NCI-H774 (cell line): ENCODE measurements around the gene PRRC2C.
"Not testable (repeated sequence)": the region's sequence is repeated elsewhere in the genome, so short reads cannot be mapped to it uniquely, and the experiment has no call there.

ENCODE experiments used
- DNase-seq: peaks from one replicate; lab custom pipeline; 2025; lab: John Stamatoyannopoulos, UW

PRRC2C gene

GRCh38 chr1:171500803-171501202 lies 15.5 kb downstream of the PRRC2C start:
- DNase-seq = no peak

- DNase-seq = no peak
Observed at GRCh38 chr1:171501305-171502024, 16.1 kb downstream of the PRRC2C start.

GRCh38 chr1:171506525-171507304 lies 21.4 kb downstream of the PRRC2C start:
- no peak for DNase-seq

GRCh38 chr1:171507435-171507834 lies 22.1 kb downstream of the PRRC2C start:
- DNase-seq = no peak

DNA sequence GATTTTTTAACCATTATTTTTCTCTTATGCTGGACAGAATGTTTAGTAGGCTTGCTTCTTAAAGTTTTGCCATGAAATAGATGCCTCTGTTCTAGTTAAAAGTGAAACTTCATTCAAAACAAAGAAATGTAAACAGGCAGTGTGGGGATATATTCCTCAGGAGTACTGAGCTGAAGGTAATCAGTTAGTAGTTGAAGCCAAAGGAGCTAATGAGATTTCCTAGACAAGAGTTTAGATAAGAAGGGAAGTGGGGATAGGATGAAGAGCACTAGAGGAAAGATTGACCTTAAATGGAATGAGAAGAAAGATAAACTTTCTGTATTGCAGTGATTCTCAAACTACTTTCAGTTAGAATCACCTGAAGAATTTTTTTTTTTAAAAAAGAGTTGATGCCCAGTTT lies 23.9 kb downstream of the PRRC2C start:
- no peak for DNase-seq

- DNase-seq = no peak
Observed at GRCh38 chr1:171513743-171514142, 28.4 kb downstream of the PRRC2C start.

GRCh38 chr1:171515299-171515698 lies 30.0 kb downstream of the PRRC2C start:
- DNase-seq = no peak

- DNase-seq = no peak
Observed at GRCh38 chr1:171515741-171516140, 30.4 kb downstream of the PRRC2C start.

- no peak for DNase-seq
Observed at GRCh38 chr1:171521567-171521966, 36.2 kb downstream of the PRRC2C start.

DNA sequence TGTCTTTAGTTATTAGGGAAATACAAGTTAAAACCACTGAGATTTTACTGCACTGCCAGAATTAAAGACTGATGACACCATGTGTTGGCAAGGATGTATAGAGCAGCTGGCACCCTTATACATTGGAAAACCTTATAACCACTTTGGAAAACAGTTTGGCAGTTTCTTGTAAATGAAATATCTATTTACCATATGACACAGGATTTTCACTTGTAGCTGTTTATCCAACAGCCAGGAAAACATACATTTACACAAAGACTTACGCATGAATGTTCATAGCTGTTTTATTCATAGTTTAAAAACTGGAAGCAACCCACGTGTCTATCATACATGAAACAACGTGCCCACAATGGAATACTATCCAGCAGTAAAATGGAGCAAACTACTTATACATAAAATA lies 45.3 kb downstream of the PRRC2C start:
- no peak for DNase-seq

DNA sequence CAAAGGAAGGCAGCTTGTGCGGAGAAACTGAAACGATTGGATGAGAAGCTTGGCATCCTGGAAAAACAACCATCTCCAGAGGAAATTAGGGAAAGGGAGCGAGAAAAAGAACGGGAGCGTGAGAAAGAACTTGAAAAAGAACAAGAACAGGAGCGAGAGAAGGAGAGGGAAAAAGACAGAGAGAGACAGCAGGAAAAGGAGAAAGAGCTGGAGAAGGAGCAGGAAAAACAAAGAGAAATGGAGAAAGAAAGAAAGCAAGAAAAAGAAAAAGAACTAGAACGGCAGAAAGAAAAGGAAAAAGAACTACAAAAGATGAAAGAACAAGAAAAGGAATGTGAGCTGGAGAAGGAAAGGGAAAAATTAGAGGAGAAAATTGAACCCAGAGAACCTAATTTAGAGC lies 47.2 kb downstream of the PRRC2C start:
- DNase-seq = no peak

DNA sequence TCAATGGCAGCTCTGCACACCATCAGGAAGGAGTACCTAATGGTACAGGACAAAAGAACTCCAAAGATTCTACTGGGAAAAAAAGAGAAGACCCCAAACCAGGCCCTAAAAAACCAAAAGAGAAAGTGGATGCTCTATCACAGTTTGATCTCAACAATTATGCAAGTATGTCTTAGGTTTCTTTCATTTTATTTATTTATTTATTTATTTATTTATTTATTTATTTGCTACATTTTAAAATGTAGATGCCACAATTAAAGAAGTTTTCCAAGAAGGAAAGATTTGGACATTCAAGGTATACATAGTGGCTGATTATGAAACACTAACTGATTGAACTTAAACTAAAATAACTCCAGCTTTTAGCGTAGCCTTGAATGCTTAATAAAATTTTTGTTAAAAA lies 60.2 kb downstream of the PRRC2C start:
- no peak for DNase-seq

DNA sequence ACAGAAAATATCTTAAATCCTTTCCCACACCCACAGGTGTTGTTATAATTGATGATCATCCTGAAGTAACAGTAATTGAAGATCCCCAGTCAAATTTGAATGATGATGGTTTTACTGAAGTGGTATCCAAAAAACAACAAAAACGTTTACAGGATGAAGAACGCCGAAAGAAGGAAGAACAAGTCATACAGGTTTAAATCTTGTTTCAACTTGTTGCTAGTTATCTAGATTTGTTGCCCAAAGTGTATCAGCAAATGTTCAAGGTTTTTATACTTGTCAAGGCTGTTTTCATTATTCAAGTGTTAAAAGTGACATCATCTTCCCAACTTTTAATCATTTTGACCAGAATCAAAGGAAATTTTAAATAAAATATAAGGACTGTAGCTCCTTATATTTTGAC lies 64.7 kb downstream of the PRRC2C start:
- no peak for DNase-seq

- not testable (repeated sequence) for DNase-seq
Observed at GRCh38 chr1:171550598-171551100, 65.3 kb downstream of the PRRC2C start.

DNA sequence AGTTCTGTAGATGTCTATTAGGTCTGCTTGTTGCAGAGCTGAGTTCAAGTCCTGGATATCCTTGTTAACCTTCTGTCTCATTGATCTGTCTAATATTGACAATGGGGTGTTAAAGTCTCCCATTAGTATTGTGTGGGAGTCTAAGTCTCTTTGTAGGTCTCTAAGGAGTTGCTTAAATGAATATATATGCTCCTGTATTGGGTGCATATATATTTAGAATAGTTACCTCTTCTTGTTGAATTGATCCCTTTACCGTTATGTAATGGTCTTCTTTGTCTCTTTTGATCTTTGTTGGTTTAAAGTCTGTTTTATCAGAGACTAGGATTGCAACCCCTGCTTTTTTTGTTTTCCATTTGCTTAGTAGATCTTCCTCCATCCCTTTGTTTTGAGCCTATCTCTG lies 68.6 kb downstream of the PRRC2C start:
- peak; percentile 75 for DNase-seq

GRCh38 chr1:171563675-171564074 lies 78.3 kb downstream of the PRRC2C start:
- DNase-seq = no peak

- no peak for DNase-seq
Observed at GRCh38 chr1:171566467-171566866, 81.1 kb downstream of the PRRC2C start.

- DNase-seq = no peak
Observed at GRCh38 chr1:171570295-171570694, 85.0 kb downstream of the PRRC2C start.

DNA sequence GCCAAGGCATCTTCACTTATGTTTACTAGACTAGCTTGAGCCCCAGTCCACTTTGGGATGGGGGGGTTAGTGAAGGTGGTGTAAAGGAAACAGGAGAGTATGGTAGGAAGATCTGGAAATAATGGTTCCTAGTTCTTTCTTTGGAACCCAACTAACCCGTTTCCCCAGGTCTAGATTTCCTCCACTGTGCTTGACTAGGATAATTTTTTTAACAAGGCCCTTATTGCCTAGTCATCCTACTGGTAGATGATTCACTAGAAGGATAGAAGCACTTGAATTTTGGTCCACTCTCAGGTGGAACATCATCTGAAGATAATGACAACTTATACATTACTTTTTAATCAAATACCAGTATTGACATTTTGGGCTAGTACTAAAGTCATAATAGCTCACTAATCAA lies 90.8 kb downstream of the PRRC2C start:
- DNase-seq = no peak

DNA sequence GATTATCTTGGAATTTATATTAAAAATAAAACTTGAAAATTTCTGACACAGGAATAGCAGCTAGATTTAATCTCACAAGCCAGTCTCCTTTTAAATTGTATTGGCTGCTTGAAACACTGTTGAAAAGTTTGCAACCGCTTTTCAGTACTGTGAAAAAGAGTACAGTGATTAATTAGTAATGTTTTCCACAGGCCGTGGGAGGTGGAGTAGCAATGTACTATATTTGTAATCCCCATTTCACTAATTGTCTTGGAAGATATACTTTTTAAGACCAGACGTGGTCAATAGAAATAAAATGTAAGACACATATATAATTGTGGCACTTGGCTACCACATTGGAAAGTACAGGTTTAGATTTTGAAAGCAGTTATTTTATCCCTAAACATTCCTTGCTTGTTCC lies 95.9 kb downstream of the PRRC2C start:
- no peak for DNase-seq

- no peak for DNase-seq
Observed at GRCh38 chr1:171581766-171582165, 96.4 kb downstream of the PRRC2C start.

DNA sequence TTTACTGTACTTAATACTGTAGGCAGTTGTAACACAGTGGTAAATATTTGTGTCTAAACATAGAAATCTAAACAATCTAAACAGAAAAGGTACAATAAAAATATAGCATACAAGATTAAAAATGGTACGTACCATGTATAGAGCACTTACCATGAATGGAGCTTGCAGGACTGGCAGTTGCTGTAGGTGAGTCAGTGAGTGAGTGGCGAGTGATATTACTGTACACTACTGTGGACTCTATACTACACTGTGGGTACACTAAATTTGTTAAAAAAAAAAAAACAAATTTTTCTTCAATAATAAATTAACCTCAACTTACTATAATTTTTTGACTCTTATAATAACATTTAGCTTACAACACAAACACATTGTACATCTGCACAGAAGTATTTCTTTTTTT lies 97.3 kb downstream of the PRRC2C start:
- no peak for DNase-seq

GRCh38 chr1:171583591-171584201 lies 98.4 kb downstream of the PRRC2C start:
- DNase-seq = no peak
